ENCODE measurements around the gene FICD. TPM values are rescaled to one million over a fixed set of nuclear protein-coding genes. Genes with fewer than 3 reads are reported as not detected.

Gene FICD
- total and polyA plus RNA-seq, 2 of the 13 experiments (the other 11 are each of a cell fraction or from before 2014, with no cell fraction given) = 0.99 to 3.0 TPM

DNA sequence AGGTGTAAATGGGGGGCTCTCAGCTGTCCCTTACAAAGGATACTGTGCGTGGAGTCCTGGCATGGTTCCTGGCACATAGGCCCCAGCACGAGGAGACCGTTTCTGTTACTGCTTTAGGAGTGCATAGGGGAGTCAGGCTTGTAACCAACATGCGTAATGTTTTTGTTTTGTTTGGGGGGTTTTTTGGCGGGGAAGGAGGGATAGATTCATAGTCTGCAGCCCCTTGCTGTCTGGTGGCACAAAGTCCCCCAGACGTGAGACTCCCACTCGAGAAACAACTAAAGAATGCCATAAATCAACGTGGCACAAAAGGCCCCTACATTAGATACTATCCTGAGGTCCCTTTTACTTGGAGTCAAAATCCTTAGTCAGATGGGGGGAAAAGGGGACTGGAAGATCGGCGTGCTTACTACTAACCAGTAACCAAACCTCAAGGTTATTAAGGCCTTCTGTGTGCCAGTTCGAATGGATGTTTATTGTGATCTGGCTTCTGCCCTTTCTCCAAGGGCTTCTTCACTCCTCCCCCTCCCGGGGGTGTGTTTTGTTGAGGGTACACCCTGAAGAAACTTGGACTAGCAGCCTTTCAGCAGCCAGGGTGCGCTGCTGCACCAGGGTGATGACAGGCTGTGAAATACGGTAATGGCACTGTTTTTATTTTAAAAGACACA, 48.2 kb downstream of the FICD start (continued):
- TF ChIP-seq MLLT10 (CRISPR knock-in tag; IDR thresholded peaks at IDR 0.05) = no peak
- no peak for TF ChIP-seq DNMT3B (CRISPR knock-in tag; conservative IDR thresholded peaks at IDR 0.05)
- no peak for TF ChIP-seq DPF2 (CRISPR knock-in tag; IDR thresholded peaks at IDR 0.05; ENCODE audit: borderline replicate concordance, low read depth)
- TF ChIP-seq PHF21A (CRISPR knock-in tag; IDR thresholded peaks at IDR 0.05) = no peak
- TF ChIP-seq SMARCE1 (IDR thresholded peaks at IDR 0.05; ENCODE audit: borderline replicate concordance) = no peak
- no peak for TF ChIP-seq ZFP62 (CRISPR knock-in tag; IDR thresholded peaks at IDR 0.05)
- no peak for TF ChIP-seq TP53 (CRISPR knock-in tag; conservative IDR thresholded peaks at IDR 0.05)
- TF ChIP-seq RBM22 (optimal IDR thresholded peaks at IDR 0.05; ENCODE audit: low read length) = no peak
- peak; percentile 38; the same call in 1 of the 2 replicates for TF ChIP-seq IRF2 (CRISPR knock-in tag; IDR thresholded peaks at IDR 0.05)
- TF ChIP-seq ZFP82 (CRISPR knock-in tag; IDR thresholded peaks at IDR 0.05; ENCODE audit: borderline replicate concordance) = no peak
- TF ChIP-seq, protein P1, sequence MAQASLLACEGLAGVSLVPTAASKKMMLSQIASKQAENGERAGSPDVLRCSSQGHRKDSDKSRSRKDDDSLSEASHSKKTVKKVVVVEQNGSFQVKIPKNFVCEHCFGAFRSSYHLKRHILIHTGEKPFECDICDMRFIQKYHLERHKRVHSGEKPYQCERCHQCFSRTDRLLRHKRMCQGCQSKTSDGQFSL (CRISPR knock-in tag; IDR thresholded peaks at IDR 0.05) = no peak
- no peak for TF ChIP-seq U2AF1 (optimal IDR thresholded peaks at IDR 0.05; ENCODE audit: low read depth, low read length)
- TF ChIP-seq, protein P2, sequence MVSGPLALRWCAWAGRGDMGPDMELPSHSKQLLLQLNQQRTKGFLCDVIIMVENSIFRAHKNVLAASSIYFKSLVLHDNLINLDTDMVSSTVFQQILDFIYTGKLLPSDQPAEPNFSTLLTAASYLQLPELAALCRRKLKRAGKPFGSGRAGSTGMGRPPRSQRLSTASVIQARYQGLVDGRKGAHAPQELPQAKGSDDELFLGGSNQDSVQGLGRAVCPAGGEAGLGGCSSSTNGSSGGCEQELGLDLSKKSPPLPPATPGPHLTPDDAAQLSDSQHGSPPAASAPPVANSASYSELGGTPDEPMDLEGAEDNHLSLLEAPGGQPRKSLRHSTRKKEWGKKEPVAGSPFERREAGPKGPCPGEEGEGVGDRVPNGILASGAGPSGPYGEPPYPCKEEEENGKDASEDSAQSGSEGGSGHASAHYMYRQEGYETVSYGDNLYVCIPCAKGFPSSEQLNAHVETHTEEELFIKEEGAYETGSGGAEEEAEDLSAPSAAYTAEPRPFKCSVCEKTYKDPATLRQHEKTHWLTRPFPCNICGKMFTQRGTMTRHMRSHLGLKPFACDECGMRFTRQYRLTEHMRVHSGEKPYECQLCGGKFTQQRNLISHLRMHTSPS (CRISPR knock-in tag; IDR thresholded peaks at IDR 0.05; ENCODE audit: low read depth) = no peak
- TF ChIP-seq, protein P3, sequence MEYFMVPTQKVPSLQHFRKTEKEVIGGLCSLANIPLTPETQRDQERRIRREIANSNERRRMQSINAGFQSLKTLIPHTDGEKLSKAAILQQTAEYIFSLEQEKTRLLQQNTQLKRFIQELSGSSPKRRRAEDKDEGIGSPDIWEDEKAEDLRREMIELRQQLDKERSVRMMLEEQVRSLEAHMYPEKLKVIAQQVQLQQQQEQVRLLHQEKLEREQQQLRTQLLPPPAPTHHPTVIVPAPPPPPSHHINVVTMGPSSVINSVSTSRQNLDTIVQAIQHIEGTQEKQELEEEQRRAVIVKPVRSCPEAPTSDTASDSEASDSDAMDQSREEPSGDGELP (IDR thresholded peaks at IDR 0.05; ENCODE audit: borderline replicate concordance, low read depth) = no peak
- TF ChIP-seq, protein P4, sequence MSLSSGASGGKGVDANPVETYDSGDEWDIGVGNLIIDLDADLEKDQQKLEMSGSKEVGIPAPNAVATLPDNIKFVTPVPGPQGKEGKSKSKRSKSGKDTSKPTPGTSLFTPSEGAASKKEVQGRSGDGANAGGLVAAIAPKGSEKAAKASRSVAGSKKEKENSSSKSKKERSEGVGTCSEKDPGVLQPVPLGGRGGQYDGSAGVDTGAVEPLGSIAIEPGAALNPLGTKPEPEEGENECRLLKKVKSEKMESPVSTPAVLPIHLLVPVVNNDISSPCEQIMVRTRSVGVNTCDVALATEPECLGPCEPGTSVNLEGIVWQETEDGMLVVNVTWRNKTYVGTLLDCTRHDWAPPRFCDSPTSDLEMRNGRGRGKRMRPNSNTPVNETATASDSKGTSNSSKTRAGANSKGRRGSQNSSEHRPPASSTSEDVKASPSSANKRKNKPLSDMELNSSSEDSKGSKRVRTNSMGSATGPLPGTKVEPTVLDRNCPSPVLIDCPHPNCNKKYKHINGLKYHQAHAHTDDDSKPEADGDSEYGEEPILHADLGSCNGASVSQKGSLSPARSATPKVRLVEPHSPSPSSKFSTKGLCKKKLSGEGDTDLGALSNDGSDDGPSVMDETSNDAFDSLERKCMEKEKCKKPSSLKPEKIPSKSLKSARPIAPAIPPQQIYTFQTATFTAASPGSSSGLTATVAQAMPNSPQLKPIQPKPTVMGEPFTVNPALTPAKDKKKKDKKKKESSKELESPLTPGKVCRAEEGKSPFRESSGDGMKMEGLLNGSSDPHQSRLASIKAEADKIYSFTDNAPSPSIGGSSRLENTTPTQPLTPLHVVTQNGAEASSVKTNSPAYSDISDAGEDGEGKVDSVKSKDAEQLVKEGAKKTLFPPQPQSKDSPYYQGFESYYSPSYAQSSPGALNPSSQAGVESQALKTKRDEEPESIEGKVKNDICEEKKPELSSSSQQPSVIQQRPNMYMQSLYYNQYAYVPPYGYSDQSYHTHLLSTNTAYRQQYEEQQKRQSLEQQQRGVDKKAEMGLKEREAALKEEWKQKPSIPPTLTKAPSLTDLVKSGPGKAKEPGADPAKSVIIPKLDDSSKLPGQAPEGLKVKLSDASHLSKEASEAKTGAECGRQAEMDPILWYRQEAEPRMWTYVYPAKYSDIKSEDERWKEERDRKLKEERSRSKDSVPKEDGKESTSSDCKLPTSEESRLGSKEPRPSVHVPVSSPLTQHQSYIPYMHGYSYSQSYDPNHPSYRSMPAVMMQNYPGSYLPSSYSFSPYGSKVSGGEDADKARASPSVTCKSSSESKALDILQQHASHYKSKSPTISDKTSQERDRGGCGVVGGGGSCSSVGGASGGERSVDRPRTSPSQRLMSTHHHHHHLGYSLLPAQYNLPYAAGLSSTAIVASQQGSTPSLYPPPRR (CRISPR knock-in tag; IDR thresholded peaks at IDR 0.05; ENCODE audit: borderline replicate concordance) = no peak
- no peak for TF ChIP-seq ZNF230 (CRISPR knock-in tag; IDR thresholded peaks at IDR 0.05)
- TF ChIP-seq, protein P5, sequence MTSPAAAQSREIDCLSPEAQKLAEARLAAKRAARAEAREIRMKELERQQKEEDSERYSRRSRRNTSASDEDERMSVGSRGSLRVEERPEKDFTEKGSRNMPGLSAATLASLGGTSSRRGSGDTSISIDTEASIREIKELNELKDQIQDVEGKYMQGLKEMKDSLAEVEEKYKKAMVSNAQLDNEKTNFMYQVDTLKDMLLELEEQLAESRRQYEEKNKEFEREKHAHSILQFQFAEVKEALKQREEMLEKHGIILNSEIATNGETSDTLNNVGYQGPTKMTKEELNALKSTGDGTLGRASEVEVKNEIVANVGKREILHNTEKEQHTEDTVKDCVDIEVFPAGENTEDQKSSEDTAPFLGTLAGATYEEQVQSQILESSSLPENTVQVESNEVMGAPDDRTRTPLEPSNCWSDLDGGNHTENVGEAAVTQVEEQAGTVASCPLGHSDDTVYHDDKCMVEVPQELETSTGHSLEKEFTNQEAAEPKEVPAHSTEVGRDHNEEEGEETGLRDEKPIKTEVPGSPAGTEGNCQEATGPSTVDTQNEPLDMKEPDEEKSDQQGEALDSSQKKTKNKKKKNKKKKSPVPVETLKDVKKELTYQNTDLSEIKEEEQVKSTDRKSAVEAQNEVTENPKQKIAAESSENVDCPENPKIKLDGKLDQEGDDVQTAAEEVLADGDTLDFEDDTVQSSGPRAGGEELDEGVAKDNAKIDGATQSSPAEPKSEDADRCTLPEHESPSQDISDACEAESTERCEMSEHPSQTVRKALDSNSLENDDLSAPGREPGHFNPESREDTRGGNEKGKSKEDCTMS (CRISPR knock-in tag; conservative IDR thresholded peaks at IDR 0.05) = no peak
- peak; percentile 71; the same call in 1 of the 2 replicates for TF ChIP-seq SIN3A (IDR thresholded peaks at IDR 0.05; ENCODE audit: borderline replicate concordance, low read depth, low read length)
- no peak for TF ChIP-seq JUN (CRISPR knock-in tag; IDR thresholded peaks at IDR 0.05)

Data from HepG2 (cell line).